Measurements from ENCODE around the gene AKAIN1.

DNA sequence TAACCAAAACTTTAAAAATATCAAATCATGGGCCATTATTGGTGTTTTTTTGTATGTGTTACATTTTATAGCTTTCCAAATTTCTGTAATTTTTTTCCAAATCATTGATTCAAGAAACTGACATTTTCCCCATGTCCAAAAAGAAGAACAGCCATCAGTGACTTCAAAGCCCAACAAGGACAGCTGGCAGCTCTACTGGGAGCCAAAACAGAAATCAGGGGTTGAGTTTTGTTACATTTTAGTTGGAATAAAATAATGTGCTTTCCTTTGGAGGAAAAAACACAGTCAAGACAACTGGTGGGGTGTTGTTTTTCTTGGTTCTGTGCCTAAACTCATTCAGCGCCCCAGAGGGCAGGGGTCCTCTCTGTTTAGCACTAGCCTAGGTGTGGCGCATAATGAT, 23.8 kb downstream of the AKAIN1 start:
- TF ChIP-seq, protein P1, sequence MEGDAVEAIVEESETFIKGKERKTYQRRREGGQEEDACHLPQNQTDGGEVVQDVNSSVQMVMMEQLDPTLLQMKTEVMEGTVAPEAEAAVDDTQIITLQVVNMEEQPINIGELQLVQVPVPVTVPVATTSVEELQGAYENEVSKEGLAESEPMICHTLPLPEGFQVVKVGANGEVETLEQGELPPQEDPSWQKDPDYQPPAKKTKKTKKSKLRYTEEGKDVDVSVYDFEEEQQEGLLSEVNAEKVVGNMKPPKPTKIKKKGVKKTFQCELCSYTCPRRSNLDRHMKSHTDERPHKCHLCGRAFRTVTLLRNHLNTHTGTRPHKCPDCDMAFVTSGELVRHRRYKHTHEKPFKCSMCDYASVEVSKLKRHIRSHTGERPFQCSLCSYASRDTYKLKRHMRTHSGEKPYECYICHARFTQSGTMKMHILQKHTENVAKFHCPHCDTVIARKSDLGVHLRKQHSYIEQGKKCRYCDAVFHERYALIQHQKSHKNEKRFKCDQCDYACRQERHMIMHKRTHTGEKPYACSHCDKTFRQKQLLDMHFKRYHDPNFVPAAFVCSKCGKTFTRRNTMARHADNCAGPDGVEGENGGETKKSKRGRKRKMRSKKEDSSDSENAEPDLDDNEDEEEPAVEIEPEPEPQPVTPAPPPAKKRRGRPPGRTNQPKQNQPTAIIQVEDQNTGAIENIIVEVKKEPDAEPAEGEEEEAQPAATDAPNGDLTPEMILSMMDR (IDR thresholded peaks at IDR 0.05) = no peak
- TF ChIP-seq POLR2A (IDR thresholded peaks at IDR 0.05) (no peak), POLR2AphosphoS5 (IDR thresholded peaks at IDR 0.05) (no peak), EP300 (IDR thresholded peaks at IDR 0.05) (no peak)

Data from gastroesophageal sphincter (tissue), 3 donors.